GM15510 (cell line): ENCODE measurements around the gene CSN3.
"Not testable (repeated sequence)": the region's sequence is repeated elsewhere in the genome, so short reads cannot be mapped to it uniquely, and the experiment has no call there.

Source experiments
- POLR2A ChIP-seq: IDR thresholded peaks from 3 replicates; pipeline ENCODE4 v1.6.1; 2011; ENCODE audit warnings: borderline replicate concordance; ENCODE audit not compliant: insufficient read length; ENCODE audit errors: extremely low read depth

CSN3 gene

DNA sequence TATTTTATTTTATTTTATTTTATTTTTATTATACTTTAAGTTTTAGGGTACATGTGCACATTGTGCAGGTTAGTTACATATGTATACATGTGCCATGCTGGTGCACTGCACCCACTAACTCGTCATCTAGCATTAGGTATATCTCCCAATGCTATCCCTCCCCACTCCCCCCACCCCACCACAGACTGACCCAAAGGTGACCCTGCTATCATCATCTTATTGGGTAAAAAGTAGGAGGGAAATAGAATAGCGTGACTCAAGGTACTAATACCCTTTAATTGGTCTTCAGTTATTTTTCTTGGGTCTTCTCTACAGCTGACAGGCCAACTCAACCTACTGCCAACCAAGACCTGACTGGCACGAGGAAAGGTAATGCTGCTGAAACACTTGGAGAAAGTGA is at the start of gene CSN3:
CSN3 (plus strand) TSS at position 301 of the 400 bp plus-strand sequence. CDS start 2,223 bp downstream, outside the sequence.
- TF ChIP-seq POLR2A, result not testable (repeated sequence)

- TF ChIP-seq POLR2A, result no peak
Observed at GRCh38 chr4:70192895-70193294, 49.5 kb upstream of the CSN3 start.

GRCh38 chr4:70195425-70195824 is 47.0 kb upstream of the CSN3 start, which contains the start of gene ODAM:
Gene ODAM, plus strand, starts transcription at chr4:70195725. Its CDS starts 819 bp downstream, at chr4:70196544.
- TF ChIP-seq POLR2A, result no peak

DNA sequence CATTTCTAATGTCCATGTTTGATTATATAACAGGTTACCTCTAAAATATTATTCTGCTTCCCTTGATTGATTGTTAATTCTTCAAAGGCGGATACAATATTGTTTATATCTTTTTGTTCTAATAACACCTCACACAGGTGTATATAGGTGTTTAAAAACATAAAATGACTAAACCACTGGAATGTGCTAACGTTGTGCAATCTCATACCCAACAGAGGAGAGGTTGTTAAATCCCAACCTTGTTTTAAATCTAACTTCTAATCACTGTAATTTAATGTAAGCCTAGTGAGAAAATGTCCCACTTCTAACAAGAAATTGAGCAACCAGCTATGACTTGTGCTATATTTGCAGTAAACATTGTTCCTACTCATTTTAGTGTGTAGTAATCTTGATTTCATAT is 45.5 kb upstream of the CSN3 start:
- no peak for TF ChIP-seq POLR2A

DNA sequence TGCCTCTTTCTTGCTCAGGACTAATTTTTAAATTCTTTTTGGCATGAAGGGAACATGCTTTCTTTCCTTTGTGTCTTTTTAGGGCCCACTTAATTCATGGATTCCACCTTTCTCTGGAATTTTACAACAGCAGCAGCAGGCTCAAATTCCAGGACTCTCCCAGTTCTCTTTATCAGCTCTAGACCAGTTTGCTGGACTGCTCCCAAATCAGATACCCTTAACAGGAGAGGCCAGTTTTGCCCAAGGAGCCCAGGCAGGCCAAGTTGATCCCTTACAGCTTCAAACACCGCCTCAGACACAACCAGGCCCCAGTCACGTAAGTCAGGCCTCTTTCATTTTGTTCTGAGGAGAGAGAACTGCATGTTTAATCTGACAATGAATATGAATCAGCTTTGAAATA is 44.6 kb upstream of the CSN3 start:
- TF ChIP-seq POLR2A, result no peak

DNA sequence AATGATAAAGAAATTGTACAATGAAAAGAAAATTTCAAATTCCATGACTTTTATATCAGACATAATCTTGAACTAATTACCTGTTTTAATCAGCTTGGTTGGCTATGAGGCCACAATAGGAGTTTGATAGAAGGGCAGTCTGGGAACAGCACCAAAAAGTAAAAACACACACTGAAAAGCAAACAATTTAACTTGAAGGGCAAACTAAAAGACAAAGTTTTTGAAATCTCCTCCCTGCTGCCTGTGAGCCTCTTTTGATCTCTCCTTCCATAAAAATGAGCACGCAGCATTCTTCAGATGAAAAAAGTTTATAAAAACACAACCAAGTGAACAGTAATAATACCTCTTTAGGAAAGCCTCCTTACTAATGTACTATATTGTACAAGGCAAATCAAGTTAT is 38.8 kb upstream of the CSN3 start:
- TF ChIP-seq POLR2A, result no peak

DNA sequence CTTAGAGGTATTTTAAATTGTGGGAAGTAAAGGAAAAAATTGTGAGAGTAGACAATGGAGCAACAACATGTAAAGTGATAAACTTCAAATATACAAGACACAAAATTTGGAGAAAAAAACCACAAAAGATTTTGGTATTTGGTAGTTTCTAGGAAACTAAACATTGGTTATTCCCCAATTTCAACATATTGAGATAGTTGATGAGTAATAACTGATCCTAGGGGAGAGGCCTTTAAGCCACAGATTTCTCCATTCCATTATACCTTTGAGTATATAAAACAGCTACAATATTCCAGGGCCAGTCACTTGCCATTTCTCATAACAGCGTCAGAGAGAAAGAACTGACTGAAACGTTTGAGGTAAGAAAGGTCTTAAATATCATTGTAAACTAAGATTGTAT is 16.6 kb upstream of the CSN3 start, which contains the start of gene FDCSP:
FDCSP (plus strand) TSS at position 301 of the 400 bp plus-strand sequence. CDS start 5,071 bp downstream, outside the sequence.
- no peak for TF ChIP-seq POLR2A

- no peak for TF ChIP-seq POLR2A
Observed at GRCh38 chr4:70236125-70236524, 6.3 kb upstream of the CSN3 start.

DNA sequence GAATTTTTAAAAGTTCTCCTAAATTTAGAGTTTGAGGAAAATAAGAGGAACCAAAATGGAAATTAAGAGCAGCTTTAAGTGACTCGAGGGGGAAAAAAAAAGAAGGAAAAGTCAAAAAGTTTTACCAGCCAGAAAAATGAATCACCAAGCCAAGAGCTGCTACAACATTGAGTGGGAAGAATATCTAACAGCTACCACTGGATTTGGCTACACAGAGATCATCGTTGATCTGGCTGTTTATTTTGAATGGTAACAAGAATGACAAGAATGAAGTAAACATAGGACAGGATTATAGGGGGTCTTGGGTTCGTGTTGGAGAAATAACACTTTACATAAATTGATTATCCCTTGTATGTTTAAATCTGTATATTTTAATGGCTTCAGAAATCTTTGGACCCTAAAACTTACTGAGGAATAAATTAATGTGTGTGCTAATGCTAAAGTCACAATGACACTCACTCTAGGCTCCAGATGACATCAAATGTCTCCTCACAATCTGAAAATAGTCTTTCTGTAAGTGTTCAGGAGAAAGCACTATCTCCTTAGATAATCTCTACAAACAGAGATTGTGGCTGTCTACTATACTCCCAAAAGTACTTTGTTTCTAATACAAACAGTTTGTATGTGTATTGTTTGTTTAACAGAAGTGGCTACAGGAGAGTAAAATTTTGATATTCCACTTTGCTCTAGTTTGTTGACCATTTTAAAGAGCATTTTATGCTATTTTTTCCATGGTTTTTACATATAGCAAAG is 3.1 kb upstream of the CSN3 start:
- no peak for TF ChIP-seq POLR2A

DNA sequence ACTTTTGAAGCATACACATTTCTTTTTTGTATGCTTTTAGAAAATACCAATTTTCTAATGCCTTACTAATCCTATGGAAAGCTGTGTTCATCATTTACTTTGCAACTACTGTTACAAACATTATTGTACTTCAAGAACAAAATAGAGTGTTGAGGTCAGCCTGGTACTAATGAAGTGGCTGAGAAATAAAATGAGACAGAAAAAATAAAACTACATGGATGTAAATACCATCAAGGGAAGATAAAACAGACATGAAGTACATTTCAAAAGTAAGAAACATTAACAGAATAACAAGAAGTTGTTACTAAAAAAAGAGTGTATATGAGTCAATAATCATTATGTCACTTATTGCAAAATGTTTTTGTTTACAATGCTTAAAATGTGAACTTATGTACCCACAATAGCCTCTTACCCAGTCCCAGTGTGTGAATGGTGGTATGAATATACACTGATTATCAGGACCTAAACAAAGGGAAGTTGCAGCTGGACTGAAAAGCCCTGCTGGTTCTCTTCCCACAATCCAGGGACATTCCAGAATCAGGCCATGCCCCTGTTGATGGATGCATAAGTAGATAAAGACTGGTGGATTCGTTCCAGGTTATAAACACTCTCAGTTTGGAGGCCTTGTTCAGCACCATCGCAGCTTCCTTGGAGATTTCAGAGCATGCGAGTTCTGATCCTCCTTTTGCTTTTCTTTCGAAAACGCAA is 2.4 kb upstream of the CSN3 start:
- TF ChIP-seq POLR2A, result no peak

GRCh38 chr4:70243091-70243490 is 694 bp downstream of the CSN3 start:
- TF ChIP-seq POLR2A, result no peak

- TF ChIP-seq POLR2A, result no peak
Observed at GRCh38 chr4:70251250-70251944, 9.0 kb downstream of the CSN3 start.

DNA sequence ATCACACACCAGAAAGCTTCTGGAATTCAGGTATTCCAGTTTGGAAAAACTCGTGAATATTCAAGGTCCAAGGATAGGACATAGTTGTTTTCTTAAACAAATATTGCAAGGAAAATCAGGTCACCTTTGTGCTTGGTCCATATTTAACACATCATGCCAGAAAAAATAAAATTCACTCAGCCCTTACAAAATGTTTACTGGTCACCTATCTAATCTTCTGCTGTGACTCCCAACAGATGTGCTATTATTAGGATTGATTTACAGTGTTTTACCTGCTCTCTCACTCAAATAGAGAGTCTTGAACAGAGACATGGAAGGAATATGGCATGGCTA is 9.5 kb downstream of the CSN3 start:
- TF ChIP-seq POLR2A, result no peak

DNA sequence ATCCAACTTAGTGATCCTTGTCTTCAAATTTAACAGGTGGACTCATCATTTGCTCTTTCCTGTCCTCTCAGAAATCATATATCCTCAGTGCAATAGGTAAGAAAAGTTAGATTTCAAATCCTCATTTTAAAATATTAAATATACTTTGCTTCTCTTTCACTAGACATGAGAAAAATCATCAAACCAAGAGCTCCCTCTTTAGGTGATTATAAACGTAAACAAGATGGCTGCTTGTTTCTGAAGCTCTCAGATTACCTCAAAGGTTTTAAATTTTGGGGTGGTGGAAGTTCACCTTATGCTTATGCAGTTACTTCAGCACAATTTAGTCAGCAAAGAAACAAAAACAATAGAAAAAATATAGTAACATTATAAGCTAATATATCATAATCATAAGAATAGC is 27.3 kb downstream of the CSN3 start:
- no peak for TF ChIP-seq POLR2A

GRCh38 chr4:70277121-70277520 is 34.7 kb downstream of the CSN3 start:
- no peak for TF ChIP-seq POLR2A

DNA sequence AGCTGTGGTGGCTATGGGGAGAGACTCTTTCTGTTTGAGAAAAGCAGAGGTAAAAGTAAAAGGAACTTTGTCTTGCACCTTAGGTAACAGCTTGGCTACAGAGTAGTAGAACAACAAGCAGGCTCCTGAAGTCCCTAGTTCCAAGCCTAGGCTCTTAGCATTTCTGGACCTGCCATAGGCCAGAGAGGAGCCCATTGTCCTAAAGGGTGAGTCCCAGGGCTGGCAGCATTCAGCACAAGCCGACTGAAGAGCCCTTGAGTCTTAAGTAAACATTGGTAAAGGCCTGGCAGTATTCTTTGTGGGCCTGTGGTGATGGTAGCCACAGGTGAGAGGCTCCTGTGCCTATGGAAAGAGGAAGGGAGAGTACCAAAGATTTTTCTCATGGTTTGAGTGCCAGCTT is 38.2 kb downstream of the CSN3 start:
- no peak for TF ChIP-seq POLR2A

DNA sequence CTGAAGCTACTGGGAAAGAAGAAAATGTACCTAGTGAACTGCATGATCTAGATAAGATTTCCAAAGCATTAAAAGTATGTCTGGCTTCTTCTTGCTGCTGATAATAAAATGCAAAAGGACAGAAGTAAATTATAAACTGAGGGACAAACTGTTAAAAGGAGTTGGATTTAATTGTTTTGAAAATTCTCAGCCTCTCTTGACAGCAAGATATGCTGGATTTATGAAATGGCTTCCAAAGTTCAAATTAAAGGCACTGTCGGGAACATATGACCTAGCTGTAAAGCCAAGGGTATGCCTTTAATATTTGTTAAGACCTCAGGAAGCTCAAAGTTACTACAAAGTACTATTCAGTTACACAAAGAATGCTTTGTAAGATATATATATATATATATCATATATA is 46.3 kb downstream of the CSN3 start:
- no peak for TF ChIP-seq POLR2A

DNA sequence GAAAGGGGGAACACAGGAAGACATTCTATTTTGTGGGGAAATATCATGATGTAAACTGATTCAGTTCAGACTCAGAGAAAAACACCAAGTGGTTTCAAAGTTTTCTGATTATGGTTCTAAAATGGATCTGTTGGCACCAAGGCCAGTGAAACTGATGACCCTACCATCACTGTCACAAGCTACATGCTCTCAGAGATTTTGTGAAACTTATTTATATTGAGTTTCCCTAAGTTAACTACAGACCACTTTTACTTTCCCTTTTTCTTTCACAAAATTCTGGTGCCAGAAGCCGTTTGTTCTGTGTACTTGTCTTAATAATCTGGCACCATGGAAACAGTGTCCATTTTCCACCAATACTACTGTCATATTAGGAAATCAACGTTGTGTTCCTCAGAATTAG is 48.9 kb downstream of the CSN3 start:
- no peak for TF ChIP-seq POLR2A
